ENCODE data around the gene VWA2. TPM values are rescaled to one million over a fixed set of nuclear protein-coding genes. Genes with fewer than 3 reads are reported as not detected.

The VWA2 gene
- total RNA-seq, 4 donors from 2014 or later: 0.20 TPM; not detected in 3

DNA sequence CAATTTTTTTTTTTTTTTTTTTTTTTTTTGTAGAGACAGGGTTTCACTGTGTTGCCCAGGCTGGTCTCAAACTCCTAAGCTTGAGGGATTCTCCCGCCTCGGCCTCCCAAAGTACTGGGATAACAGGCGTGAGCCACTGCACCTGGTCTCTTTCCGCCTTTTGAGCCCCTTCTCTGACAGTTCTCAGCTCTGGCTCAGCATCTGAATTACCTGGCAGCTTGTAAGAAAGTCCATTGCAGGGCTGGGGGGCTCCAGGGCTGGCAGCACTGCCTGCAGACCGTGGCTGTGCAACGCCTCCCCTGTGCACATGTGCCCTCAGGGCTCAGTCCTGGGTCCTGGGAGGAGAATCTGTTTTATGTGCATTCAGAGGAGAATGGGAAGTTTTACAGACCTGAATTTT lies 37.6 kb downstream of the VWA2 start:
- TF ChIP-seq POLR2A (IDR thresholded peaks at IDR 0.05): no peak
- TF ChIP-seq, protein P1, sequence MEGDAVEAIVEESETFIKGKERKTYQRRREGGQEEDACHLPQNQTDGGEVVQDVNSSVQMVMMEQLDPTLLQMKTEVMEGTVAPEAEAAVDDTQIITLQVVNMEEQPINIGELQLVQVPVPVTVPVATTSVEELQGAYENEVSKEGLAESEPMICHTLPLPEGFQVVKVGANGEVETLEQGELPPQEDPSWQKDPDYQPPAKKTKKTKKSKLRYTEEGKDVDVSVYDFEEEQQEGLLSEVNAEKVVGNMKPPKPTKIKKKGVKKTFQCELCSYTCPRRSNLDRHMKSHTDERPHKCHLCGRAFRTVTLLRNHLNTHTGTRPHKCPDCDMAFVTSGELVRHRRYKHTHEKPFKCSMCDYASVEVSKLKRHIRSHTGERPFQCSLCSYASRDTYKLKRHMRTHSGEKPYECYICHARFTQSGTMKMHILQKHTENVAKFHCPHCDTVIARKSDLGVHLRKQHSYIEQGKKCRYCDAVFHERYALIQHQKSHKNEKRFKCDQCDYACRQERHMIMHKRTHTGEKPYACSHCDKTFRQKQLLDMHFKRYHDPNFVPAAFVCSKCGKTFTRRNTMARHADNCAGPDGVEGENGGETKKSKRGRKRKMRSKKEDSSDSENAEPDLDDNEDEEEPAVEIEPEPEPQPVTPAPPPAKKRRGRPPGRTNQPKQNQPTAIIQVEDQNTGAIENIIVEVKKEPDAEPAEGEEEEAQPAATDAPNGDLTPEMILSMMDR (IDR thresholded peaks at IDR 0.05 in 4 of 5, conservative IDR thresholded peaks at IDR 0.05 in 1 of 5): no peak
- intact Hi-C loops (cut with DNase I; ENCODE audit: low total_unique reads): no loop called here
- H3K4me3 ChIP-seq: no peak overlapping the region
- no peak overlapping the region for H3K27ac ChIP-seq
- no peak for DNase-seq
- no peaks in the 10 kb centered on the region for H3K36me3 ChIP-seq
- in situ Hi-C loops (cut with MboI; ENCODE audit: low sequenced_read_pairs in 4 of 4): no loop called here
- no peak for ATAC-seq
- H3K4me1 ChIP-seq: peaks cover 0 to under 1% of the 10 kb centered on the region in 2 donors
- H3K9me3 ChIP-seq: no peaks in the 10 kb centered on the region
- H3K27me3 ChIP-seq: no peaks in the 10 kb centered on the region

DNA sequence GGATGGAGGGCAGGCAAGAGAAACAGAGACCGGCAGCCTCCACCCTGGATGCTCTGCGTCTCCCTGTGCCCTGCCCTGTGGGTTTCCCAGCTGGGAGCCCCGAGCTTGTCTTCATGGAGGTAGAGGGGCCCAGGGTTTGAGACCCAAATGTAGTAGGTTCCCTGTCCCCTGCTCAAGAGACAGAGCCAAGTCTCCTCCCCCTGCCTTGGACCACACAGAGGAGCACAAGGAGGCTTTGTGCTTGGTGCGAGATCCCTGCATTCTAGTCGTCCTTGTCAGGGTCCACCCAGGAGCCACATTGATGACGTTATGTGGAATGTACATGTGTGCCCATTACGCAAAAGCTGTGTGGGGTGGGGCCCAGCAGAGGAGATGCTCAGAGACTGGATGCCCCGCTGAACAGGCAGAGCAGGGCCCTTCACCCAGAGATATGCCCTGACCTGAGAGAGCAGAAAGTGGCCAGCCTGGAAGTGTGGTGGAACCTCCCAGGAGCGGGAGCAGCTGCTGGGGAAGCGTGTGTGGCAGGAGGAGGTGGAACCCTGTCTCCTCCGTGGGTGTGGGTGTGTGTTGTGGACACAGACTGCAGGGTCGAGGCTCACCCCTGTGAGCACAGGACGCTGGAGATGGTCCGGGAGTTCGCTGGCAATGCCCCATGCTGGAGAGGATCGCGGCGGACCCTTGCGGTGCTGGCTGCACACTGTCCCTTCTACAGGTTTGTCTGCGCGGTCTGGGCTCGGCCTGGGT lies 39.3 kb downstream of the VWA2 start:
- Histone ChIP-seq H3K4me3 (no peak overlapping the region), H3K9me3 (no peaks in the 10 kb centered on the region), H3K27ac (no peak overlapping the region), H3K27me3 (no peaks in the 10 kb centered on the region), H3K36me3 (no peaks in the 10 kb centered on the region), H3K4me1 (no peaks in the 10 kb centered on the region)
- in situ Hi-C loops (cut with MboI; ENCODE audit: low sequenced_read_pairs in 4 of 4): no loop called here
- no peak for ATAC-seq
- intact Hi-C loops (cut with DNase I; ENCODE audit: low total_unique reads): no loop called here
- no peak for TF ChIP-seq POLR2A (IDR thresholded peaks at IDR 0.05)
- TF ChIP-seq, protein P1 (IDR thresholded peaks at IDR 0.05 in 4 of 5, conservative IDR thresholded peaks at IDR 0.05 in 1 of 5): no peak
- DNase-seq: no peak

DNA sequence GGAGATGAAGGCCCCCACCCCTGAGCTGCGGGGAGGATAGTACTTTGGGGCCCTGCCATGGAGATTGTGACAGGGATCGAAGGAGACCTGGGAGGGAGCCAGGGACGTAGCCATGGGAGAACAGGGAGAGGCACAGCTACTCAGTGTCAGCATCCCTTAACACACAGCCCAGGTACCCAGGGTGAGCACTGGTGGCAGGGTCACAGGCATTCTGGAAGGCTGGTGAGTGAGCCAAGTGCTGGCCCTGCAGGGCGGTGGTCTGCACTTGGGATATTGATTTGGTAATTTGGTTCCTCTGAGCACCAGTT lies 39.8 kb downstream of the VWA2 start:
- Histone ChIP-seq H3K9me3 (no peaks in the 10 kb centered on the region), H3K27ac (no peak overlapping the region), H3K4me1 (no peaks in the 10 kb centered on the region), H3K4me3 (no peak overlapping the region), H3K27me3 (no peaks in the 10 kb centered on the region), H3K36me3 (no peaks in the 10 kb centered on the region)
- no peak for ATAC-seq
- in situ Hi-C loops (cut with MboI; ENCODE audit: low sequenced_read_pairs in 4 of 4) (no loop called here), intact Hi-C loops (cut with DNase I; ENCODE audit: low total_unique reads) (no loop called here)
- no peak for DNase-seq
- TF ChIP-seq, protein P1 (IDR thresholded peaks at IDR 0.05 in 4 of 5, conservative IDR thresholded peaks at IDR 0.05 in 1 of 5): no peak
- no peak for TF ChIP-seq POLR2A (IDR thresholded peaks at IDR 0.05)

DNA sequence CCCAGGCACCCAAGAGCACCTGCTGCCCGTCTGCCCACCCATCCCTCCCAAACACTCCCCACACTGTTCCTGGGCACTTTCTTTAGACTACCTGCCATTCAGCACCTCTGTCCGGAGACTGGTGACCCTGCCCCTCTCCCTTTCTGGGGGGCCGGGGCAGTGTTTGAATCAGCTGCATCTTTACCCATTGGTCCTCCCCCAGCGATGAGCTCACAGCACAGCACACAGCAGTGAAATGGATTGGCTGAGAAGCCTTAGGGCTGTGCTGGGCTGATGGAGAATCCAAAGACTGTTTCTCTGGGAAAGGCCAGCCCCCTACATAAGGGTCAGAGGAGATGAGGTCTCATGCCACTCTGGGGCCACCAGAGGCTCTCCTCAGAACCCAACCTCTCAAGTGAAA lies 40.2 kb downstream of the VWA2 start:
- no peak for ATAC-seq
- Histone ChIP-seq H3K4me1 (no peaks in the 10 kb centered on the region), H3K27me3 (no peaks in the 10 kb centered on the region), H3K9me3 (no peaks in the 10 kb centered on the region), H3K27ac (no peak overlapping the region), H3K36me3 (no peaks in the 10 kb centered on the region), H3K4me3 (no peak overlapping the region)
- TF ChIP-seq, protein P1 (IDR thresholded peaks at IDR 0.05 in 4 of 5, conservative IDR thresholded peaks at IDR 0.05 in 1 of 5): no peak
- TF ChIP-seq POLR2A (IDR thresholded peaks at IDR 0.05): no peak
- in situ Hi-C loops (cut with MboI; ENCODE audit: low sequenced_read_pairs in 4 of 4): no loop called here
- intact Hi-C loops (cut with DNase I; ENCODE audit: low total_unique reads): no loop called here
- no peak for DNase-seq
